Measurements from ENCODE around the gene CTXN1.

The CTXN1 gene

GRCh38 chr19:7912697-7913564 is 13.0 kb downstream of the CTXN1 start:
- DNase-seq: no peak

GRCh38 chr19:7912144-7912696 is 13.7 kb downstream of the CTXN1 start:
- no peak for DNase-seq

GRCh38 chr19:7911508-7912143 is 14.3 kb downstream of the CTXN1 start:
- no peak for DNase-seq

- DNase-seq: no peak
Measured at GRCh38 chr19:7910321-7911161, 15.4 kb downstream of the CTXN1 start.

GRCh38 chr19:7909471-7910067 is 16.4 kb downstream of the CTXN1 start:
- DNase-seq: no peak

- DNase-seq: no peak
Measured at GRCh38 chr19:7908742-7909461, 17.0 kb downstream of the CTXN1 start.

GRCh38 chr19:7908078-7908699 is 17.7 kb downstream of the CTXN1 start:
- no peak for DNase-seq

- no peak for DNase-seq
Measured at GRCh38 chr19:7907544-7907943, 18.4 kb downstream of the CTXN1 start.

- no peak for DNase-seq
Measured at GRCh38 chr19:7907122-7907521, 18.8 kb downstream of the CTXN1 start.

GRCh38 chr19:7905859-7906258 is 20.1 kb downstream of the CTXN1 start:
- DNase-seq: no peak

GRCh38 chr19:7905268-7905667 is 20.7 kb downstream of the CTXN1 start:
- DNase-seq: no peak

- no peak for DNase-seq
Measured at GRCh38 chr19:7904074-7905020, 21.6 kb downstream of the CTXN1 start.

GRCh38 chr19:7903244-7904073 is 22.5 kb downstream of the CTXN1 start, which contains the start of gene MAP2K7:
TSS of gene MAP2K7 (plus strand) at chr19:7903877. CDS start at chr19:7903945, 68 bp downstream.
- peak; percentile 99 for DNase-seq

- DNase-seq: no peak
Measured at GRCh38 chr19:7902796-7903243, 23.1 kb downstream of the CTXN1 start.

GRCh38 chr19:7901337-7901736 is 24.6 kb downstream of the CTXN1 start:
- DNase-seq: no peak

- DNase-seq: no peak
Measured at GRCh38 chr19:7900931-7901330, 25.0 kb downstream of the CTXN1 start.

GRCh38 chr19:7900401-7900870 is 25.5 kb downstream of the CTXN1 start:
- no peak for DNase-seq

- no peak for DNase-seq
Measured at GRCh38 chr19:7899751-7900378, 26.1 kb downstream of the CTXN1 start.
